ENCODE measurements around the gene SHISA9.

SHISA9 gene

GRCh38 chr16:13134836-13135235 lies 233.4 kb downstream of the SHISA9 start:
- DNase-seq, result no peak

DNA sequence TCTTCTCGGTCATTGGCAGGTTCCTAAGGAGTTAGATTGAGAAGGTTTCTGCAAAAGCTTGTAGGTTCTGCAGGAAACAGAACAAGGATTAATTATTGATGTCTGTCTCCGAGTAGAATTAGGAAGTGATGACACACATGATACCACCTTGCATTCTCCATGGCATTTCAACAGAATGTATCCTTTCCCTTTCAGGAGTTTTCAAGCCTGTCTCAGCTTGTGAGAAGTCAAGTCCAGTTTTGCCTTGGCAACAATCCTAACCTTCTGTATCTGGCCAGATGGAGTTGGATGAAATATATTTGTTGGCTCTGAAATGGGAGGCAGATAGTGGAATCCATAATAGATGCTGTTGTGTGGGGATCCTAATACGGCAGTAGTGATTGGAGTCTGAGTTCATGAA lies 235.5 kb downstream of the SHISA9 start:
- DNase-seq, result no peak

- DNase-seq, result no peak
Observed at GRCh38 chr16:13138528-13138927, 237.1 kb downstream of the SHISA9 start.

- no peak for DNase-seq
Observed at GRCh38 chr16:13139661-13140241, 238.4 kb downstream of the SHISA9 start.

- no peak for DNase-seq
Observed at GRCh38 chr16:13143551-13143950, 242.2 kb downstream of the SHISA9 start.

- no peak for DNase-seq
Observed at GRCh38 chr16:13146829-13147228, 245.4 kb downstream of the SHISA9 start.

DNA sequence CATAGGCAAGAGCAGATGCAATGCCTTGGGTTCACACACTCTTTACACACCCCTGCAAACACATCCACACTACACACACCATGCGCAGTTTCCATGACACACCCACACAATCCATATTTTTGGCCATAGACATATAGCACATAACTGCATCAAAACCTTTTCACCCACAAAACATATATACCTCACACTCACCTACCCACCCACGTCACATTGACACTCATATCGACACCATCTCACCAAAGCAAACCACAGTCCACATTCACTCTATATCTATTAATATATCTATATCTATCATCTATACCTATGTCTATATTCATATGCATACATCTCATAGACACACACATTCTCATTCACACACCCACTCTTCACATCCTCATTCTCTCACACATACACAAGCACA lies 246.9 kb downstream of the SHISA9 start:
- no peak for DNase-seq

- no peak for DNase-seq
Observed at GRCh38 chr16:13148836-13149235, 247.4 kb downstream of the SHISA9 start.

GRCh38 chr16:13150181-13150885 lies 248.9 kb downstream of the SHISA9 start:
- no peak for DNase-seq

GRCh38 chr16:13153696-13154095 lies 252.3 kb downstream of the SHISA9 start:
- no peak for DNase-seq

DNA sequence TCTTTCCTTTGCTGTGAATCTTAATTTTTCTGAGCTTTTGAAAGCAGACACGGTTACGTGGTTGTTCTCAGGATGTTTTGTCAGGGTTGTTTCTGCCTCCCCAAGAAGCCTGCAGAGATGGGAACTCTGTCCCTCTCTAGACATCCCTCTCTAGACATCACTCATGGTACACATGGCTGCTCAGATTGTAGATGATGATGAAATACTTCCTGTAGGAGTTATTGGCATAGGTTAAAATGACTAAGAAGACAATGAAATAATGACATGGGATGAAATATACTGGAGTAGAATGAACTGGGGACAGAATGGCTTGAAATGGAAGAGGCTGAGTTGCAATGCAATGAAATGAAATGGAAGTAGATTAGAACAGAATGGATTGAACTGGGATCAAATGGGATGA lies 253.4 kb downstream of the SHISA9 start:
- DNase-seq, result no peak

- DNase-seq, result no peak
Observed at GRCh38 chr16:13155377-13155776, 254.0 kb downstream of the SHISA9 start.

DNA sequence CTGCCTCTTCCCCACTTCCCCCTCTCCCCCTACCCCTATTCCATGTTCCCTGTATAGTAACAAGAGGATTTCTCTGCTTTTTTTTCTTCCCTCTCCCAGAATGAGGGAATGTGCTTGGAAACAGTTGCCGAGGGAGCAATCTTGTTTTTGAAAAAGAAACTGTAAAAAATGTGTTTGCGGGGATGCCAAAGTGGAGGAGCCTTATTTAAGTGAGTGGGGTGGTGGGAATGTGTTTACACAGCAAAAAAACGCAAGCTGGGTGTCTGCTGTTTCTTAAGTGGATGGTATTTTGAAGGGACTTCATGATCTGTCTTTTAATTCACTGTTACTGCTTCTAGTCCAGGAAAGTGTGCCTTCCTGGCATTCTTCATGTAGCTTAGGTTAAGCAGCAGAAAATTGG lies 254.4 kb downstream of the SHISA9 start:
- no peak for DNase-seq

DNA sequence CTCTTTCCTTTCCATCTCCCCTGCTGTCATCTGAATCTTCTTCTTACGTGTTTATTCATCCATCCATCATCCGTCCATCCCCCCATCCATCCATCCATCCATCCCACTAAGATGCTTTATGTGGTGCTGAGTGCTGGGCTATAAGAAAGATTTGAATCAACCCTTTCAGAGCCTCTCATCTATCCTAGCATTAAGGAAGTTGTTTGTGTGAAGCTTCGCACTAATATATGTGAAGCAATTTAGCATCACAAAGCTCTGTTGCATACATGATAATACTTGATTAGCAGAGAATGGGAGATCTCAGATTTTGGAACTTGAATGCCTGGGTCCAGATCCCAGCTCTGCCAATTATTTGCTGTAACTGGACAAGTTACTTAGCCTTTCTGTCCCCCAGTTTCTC lies 255.7 kb downstream of the SHISA9 start:
- no peak for DNase-seq

DNA sequence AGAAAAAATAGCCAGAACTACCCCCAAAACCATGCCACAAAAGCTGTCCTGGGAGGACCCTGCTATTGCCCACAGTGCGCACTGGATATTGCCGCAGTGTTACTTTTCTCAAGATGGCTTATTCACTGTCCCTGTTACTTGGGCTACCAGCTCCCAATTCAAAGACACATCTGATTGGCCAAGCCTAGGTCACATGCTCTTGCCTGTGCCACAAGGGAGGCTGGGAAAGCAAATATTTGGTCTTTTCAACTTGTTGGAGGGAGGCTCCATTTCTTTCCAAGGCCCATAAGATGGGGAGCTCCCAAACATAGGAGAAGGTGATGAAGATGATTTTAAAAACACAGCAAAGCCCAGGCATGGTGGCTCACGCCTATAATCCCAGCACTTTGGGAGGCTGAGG lies 257.0 kb downstream of the SHISA9 start:
- no peak for DNase-seq

- DNase-seq, result no peak
Observed at GRCh38 chr16:13165024-13165423, 263.6 kb downstream of the SHISA9 start.

GRCh38 chr16:13168091-13168572 lies 266.7 kb downstream of the SHISA9 start:
- DNase-seq, result no peak

- DNase-seq, result no peak
Observed at GRCh38 chr16:13171313-13171712, 269.9 kb downstream of the SHISA9 start.

DNA sequence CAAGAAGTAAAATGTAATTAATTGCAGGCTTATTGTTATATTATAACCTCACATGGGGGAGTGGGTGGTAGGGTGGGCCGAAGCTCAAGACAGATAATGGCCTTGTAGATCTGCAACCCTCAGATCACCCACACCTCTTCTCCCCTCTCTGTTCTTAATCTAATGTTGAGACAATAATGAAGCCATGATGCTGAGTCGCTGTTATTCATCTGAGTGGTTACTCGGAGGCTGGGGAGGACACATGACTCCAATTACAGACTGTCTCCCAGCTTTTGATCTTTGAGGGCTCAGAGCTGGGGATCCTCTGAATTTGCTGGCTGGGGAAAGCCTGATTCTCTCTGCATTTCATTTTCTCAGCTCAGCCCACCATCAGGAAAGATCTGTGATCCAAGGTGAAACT lies 275.3 kb downstream of the SHISA9 start:
- no peak for DNase-seq

- DNase-seq, result no peak
Observed at GRCh38 chr16:13178318-13178717, 276.9 kb downstream of the SHISA9 start.

DNA sequence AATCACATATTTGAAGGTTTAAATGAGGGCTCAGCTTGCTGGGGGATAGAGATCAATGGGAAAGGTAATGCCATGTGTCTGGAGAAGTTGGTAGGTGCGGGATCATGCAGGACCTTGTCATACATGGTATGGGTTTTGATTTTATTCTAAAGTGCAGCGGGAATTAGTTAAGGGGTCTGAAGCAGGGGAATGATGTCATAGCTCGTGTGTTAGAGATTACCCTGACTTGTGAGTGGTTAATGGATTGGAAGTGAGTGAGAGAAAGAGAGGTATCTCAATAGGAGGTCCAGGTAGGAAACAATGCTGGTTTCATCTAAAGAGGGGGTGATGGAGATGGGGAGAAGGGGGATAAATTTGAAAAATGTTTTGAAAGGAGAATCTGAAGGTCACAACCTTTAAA lies 280.0 kb downstream of the SHISA9 start:
- no peak for DNase-seq

DNA sequence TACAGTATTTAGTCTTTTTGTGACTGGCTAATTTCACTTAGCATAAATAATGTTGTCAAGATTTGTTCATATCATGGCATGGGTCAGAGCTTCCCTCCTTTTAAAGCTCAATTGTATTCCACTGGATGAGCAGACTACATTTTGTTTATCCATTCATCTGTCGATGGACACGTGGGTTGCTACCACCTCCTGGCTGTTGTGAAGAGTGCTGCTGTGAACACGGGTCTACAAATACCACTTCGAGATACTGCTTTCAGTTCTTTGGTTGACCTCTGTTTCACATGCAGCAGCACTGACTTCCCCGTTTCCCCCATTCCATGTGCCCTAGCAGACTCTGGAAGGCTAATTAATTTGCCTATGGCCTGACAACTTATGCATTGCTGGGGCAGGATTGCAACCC lies 285.4 kb downstream of the SHISA9 start:
- no peak for DNase-seq

DNA sequence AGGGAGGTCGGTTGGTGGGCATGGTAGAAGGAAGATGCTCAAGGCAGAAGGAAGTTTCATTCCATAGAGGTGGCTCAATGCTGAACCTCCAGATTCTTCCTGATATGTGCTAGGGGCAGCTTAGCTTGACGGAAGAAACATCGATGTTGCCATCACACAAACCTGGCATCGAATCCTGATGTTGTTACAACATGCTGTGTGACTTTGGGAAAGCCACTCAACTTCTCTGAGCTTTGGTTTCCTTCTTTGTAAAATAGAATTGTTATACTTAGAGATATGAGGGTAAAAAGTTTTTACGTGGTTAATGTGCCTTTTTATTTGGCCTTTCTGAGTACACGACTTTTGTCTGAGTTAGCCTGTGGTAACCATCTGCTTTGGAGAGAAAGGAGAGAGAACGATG lies 287.9 kb downstream of the SHISA9 start:
- no peak for DNase-seq

GRCh38 chr16:13193721-13194120 lies 292.3 kb downstream of the SHISA9 start:
- DNase-seq, result no peak

GRCh38 chr16:13194766-13195165 lies 293.4 kb downstream of the SHISA9 start:
- DNase-seq, result no peak
